Endothelial cell of umbilical vein (primary cell): Measurements from ENCODE around the gene PARVA. TPM values are rescaled to one million over a fixed set of nuclear protein-coding genes. Genes with fewer than 3 reads are reported as not detected.

Experiments
- BruUV-seq: library from RNA; stranded (reverse); fragments of 400-500 nt; replicated peaks from 2 replicates; lab custom pipeline; 2021; lab: Mats Ljungman, UMichigan
- CTCF ChIA-PET: fragments of 300-600, 350-600 bp; sonication (Branson Sonifier 250); formaldehyde crosslinking; loops from one replicate; lab custom pipeline; 2021; ENCODE audit warnings: antibody characterized with exemption, inconsistent platforms; lab: Charles Lee
- POLR2A ChIA-PET: fragments of 300-600, 350-600 bp; sonication (Branson Sonifier 250); formaldehyde crosslinking; loops from one replicate; lab custom pipeline; 2021; ENCODE audit warnings: antibody characterized with exemption, inconsistent platforms; lab: Charles Lee
- DNase-seq: peaks from one replicate; pipeline ENCODE4 v3.0.0-alpha.2; 2011; ENCODE audit warnings: low read depth, low spot score
- FAIRE-seq: peaks from 2 replicates; lab custom pipeline; 2011; peaks lifted over from hg19 to GRCh38; lab: Jason Lieb, UNC
- H2AFZ ChIP-seq: 2 replicates; pipeline ENCODE4 v1.6.0; 2012; ENCODE audit warnings: low read depth, low read length, control low read depth, inconsistent platforms
- H3K27ac ChIP-seq: 2 replicates; pipeline ENCODE4 v1.5.1; 2011; ENCODE audit warnings: low read depth, mild to moderate bottlenecking, control low read depth, low read length, moderate library complexity; ENCODE audit not compliant: insufficient read depth
- H3K27me3 ChIP-seq, 2 experiments: 2 replicates each; pipeline versions ENCODE4 v1.6.0 to v1.6.1; 2011; ENCODE audit warnings: low read length in 2 of 2, mixed read lengths in 1 of 2; ENCODE audit not compliant: control insufficient read depth in 2 of 2, insufficient read depth in 2 of 2
- H3K36me3 ChIP-seq, 2 experiments: 2 replicates in 1 of 2; 3 replicates in 1 of 2; pipeline ENCODE4 v1.5.1; 2011; ENCODE audit warnings: low read length in 2 of 2, mild to moderate bottlenecking in 1 of 2, moderate library complexity in 1 of 2; ENCODE audit not compliant: control insufficient read depth in 2 of 2, insufficient read depth in 2 of 2; ENCODE audit errors: extremely low read depth in 1 of 2
- H3K4me1 ChIP-seq: 3 replicates; pipeline ENCODE4 v1.5.1; 2011; ENCODE audit warnings: mild to moderate bottlenecking, low read length; ENCODE audit not compliant: control insufficient read depth, insufficient read depth; ENCODE audit errors: extremely low read depth
- H3K4me2 ChIP-seq: 2 replicates; pipeline ENCODE4 v1.6.1; 2011; ENCODE audit warnings: low read length, control low read depth, mixed read lengths; ENCODE audit not compliant: insufficient read depth
- H3K4me3 ChIP-seq, 3 experiments: fragments of 200-600 bp in 1 of 3; sonication (generic), shearing (Covaris generic) in 1 of 3; replicated peaks in 1 of 3; 2 replicates each; pipeline ENCODE4 v1.5.1; 2011 to 2016; ENCODE audit warnings: control low read depth in 3 of 3, low read length in 3 of 3, mild to moderate bottlenecking in 2 of 3, inconsistent platforms in 1 of 3, low read depth in 1 of 3, moderate library complexity in 1 of 3; ENCODE audit not compliant: insufficient read depth in 1 of 3
- H3K79me2 ChIP-seq: 2 replicates; pipeline ENCODE4 v1.6.0; 2012; ENCODE audit warnings: low read length, inconsistent platforms; ENCODE audit not compliant: control insufficient read depth, insufficient read depth
- H3K9ac ChIP-seq: replicated peaks from 2 replicates; pipeline ENCODE3; 2011; ENCODE audit warnings: low read length, control low read depth; ENCODE audit not compliant: insufficient read depth; ENCODE audit errors: extremely low read depth
- H3K9me1 ChIP-seq: replicated peaks from 3 replicates; pipeline ENCODE4 v1.6.0; 2011; ENCODE audit warnings: mild to moderate bottlenecking, low read length; ENCODE audit not compliant: control insufficient read depth, insufficient read depth; ENCODE audit errors: extremely low read depth
- H3K9me3 ChIP-seq: replicated peaks from 2 replicates; pipeline ENCODE4 v1.5.1; 2012; ENCODE audit warnings: low read length, inconsistent platforms; ENCODE audit not compliant: control insufficient read depth, insufficient read depth
- H4K20me1 ChIP-seq: replicated peaks from 2 replicates; pipeline ENCODE3; 2011; ENCODE audit warnings: mild to moderate bottlenecking, low read length; ENCODE audit not compliant: control insufficient read depth, insufficient read depth; ENCODE audit errors: extremely low read depth
- CTCF ChIP-seq, 2 donors: IDR thresholded peaks; 1 replicate in 1 of 2; 2 replicates in 1 of 2; pipeline ENCODE4 v1.5.1; 2011; ENCODE audit warnings: low read length in 2 of 2, mild to moderate bottlenecking in 2 of 2, moderate library complexity in 2 of 2, control low read depth in 1 of 2, inconsistent platforms in 1 of 2, low read depth in 1 of 2; ENCODE audit not compliant: insufficient read depth in 1 of 2; ENCODE audit errors: extremely low read depth in 1 of 2
- EZH2 ChIP-seq: IDR thresholded peaks from 2 replicates; pipeline ENCODE4 v1.6.1; 2012; ENCODE audit warnings: borderline replicate concordance, low read depth, mild to moderate bottlenecking, moderate library complexity, low read length, inconsistent platforms; ENCODE audit not compliant: severe bottlenecking
- FOS ChIP-seq: IDR thresholded peaks from 2 replicates; pipeline ENCODE4 v1.6.1; 2011; ENCODE audit warnings: mild to moderate bottlenecking, low read length, moderate library complexity, borderline replicate concordance; ENCODE audit not compliant: insufficient read depth
- GATA2 ChIP-seq: IDR thresholded peaks from 2 replicates; pipeline ENCODE4 v1.7.0; 2011; ENCODE audit warnings: low read depth, mild to moderate bottlenecking, moderate library complexity, mixed read lengths, low read length; ENCODE audit not compliant: insufficient read length, insufficient read depth
- JUN ChIP-seq: IDR thresholded peaks from 2 replicates; pipeline ENCODE4 v1.6.1; 2011; ENCODE audit warnings: borderline replicate concordance, low read depth; ENCODE audit not compliant: insufficient read length, insufficient read depth
- MAX ChIP-seq: IDR thresholded peaks from 2 replicates; pipeline ENCODE4 v1.6.1; 2011; ENCODE audit not compliant: insufficient read depth, insufficient read length
- MYC ChIP-seq: IDR thresholded peaks from one replicate; pipeline ENCODE4 v1.6.1; 2011; ENCODE audit warnings: mild to moderate bottlenecking, low read depth, low read length
- POLR2A ChIP-seq: IDR thresholded peaks from 2 replicates; pipeline ENCODE4 v1.6.1; 2012; ENCODE audit warnings: low read depth, mild to moderate bottlenecking, control low read depth, low read length
- POLR2AphosphoS5 ChIP-seq: IDR thresholded peaks from 2 replicates; pipeline ENCODE4 v1.6.1; 2012; ENCODE audit warnings: low read depth, mild to moderate bottlenecking, control low read depth, low read length, moderate library complexity; ENCODE audit not compliant: insufficient read depth
- dilution Hi-C: fragments of 300-500 bp; cut with MboI; formaldehyde crosslinking; loops from one replicate; pipeline ENCODE4 v1.15.0; 2019; ENCODE audit warnings: low sequenced_read_pairs; ENCODE audit not compliant: extremely low pct_ligation_motif_present
- intact Hi-C: fragments of 100-400 bp; cut with micrococcal nuclease; formaldehyde crosslinking; loops from one replicate; pipeline ENCODE4 v1.10.0; 2022
- polyA plus RNA-seq, 4 experiments: library from polyadenylated mRNA; depleted of rRNA in 3 of 4; stranded (reverse) in 3 of 4; unstranded in 1 of 4; fragments of >200 nt; gene quantifications; 2 replicates each; pipeline versions ENCODE4 v1.2.1 to v1.2.3, GENCODE V29; 2011 to 2012; ENCODE audit warnings: missing spikeins in 1 of 4
- total RNA-seq: library from RNA; stranded (reverse); gene quantifications from 2 replicates; pipeline ENCODE4 v1.2.3, GENCODE V29; 2021

The PARVA gene
- total and polyA plus RNA-seq, 2 donors (not counting 3 experiments of a cell fraction or from before 2014, with no cell fraction given), result 40.6 to 104 TPM

- DNase-seq (no peak), FAIRE-seq (no peak)
- H3K36me3 ChIP-seq, result no peaks in the 10 kb centered on the region
- H2AFZ ChIP-seq, result no peak overlapping the region
- no peaks in the 10 kb centered on the region for H3K9me1 ChIP-seq
- no peaks in the 10 kb centered on the region for H3K27me3 ChIP-seq
- dilution Hi-C loops (no loop called here), intact Hi-C loops (no loop called here)
- H4K20me1 ChIP-seq, result no peaks in the 10 kb centered on the region
- no peak overlapping the region for H3K4me2 ChIP-seq
- no peak overlapping the region for H3K4me3 ChIP-seq
- BruUV-seq, result no TSS peak
- TF ChIP-seq EZH2 (no peak), GATA2 (no peak), MYC (no peak), FOS (no peak), MAX (no peak), POLR2A (no peak), POLR2AphosphoS5 (no peak), JUN (no peak), CTCF (IDR thresholded peaks at IDR 0.05; ENCODE audit: extremely low read depth in 1 of 2, insufficient read depth in 1 of 2, low read depth in 1 of 2, low read length in 2 of 2) (no peak)
- ChIA-PET POLR2A (no interaction called here), CTCF (interaction anchor here (1.0 to 1.6 kb wide), 3 partner anchors 11 to 22 kb away, joined by 3 to 6 read pairs (median 5); partner anchors contain the start of gene PARVA)
- H3K4me1 ChIP-seq, result peaks cover 9% of the 10 kb centered on the region
- no peak overlapping the region for H3K9ac ChIP-seq
- peaks cover 62% of the 10 kb centered on the region for H3K79me2 ChIP-seq
- H3K27ac ChIP-seq, result no peak overlapping the region
- no peaks in the 10 kb centered on the region for H3K9me3 ChIP-seq
Measured at GRCh38 chr11:12399355-12399754, 22.0 kb downstream of the PARVA start.
